ENCODE results near the gene ADGRL3. TPM values are rescaled to one million over a fixed set of nuclear protein-coding genes. Genes with fewer than 3 reads are reported as not detected.

Gene ADGRL3
- total and polyA plus RNA-seq, 4 donors, result 0.07 to 1.7 (median 0.82) TPM

DNA sequence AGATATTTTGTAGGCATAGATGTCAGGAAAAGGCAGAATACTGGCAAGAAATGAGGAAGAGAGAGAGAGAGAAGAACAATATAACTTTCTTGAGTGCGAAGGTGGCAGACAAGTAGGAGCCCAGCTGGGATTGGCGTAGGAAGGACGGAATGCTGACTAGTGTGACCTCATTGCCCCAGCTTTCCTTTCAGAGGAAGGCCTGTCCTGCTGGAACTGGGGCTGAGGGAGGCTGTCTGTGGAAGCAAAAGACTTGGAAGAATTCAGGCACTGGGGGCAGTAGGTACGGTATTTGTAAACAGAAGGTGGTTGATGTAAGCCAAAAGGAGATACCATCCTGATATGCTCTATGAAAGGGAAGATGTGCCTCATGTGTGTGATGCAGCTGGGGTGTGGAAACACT lies 818.4 kb downstream of the ADGRL3 start:
- 70% methylated on average over 4 of the region's 4 CpGs for WGBS
- no peaks in the 10 kb centered on the region for H3K9me3 ChIP-seq (ENCODE audit: control insufficient read depth in 4 of 4, low read length in 3 of 4)
- H3K27me3 ChIP-seq (ENCODE audit: control insufficient read depth in 4 of 4, insufficient read depth in 4 of 4, low read length in 3 of 4), result no peaks in the 10 kb centered on the region
- no peak overlapping the region for H3K27ac ChIP-seq (ENCODE audit: low read depth in 1 of 2, low read length in 2 of 2)
- TF ChIP-seq, protein P1, sequence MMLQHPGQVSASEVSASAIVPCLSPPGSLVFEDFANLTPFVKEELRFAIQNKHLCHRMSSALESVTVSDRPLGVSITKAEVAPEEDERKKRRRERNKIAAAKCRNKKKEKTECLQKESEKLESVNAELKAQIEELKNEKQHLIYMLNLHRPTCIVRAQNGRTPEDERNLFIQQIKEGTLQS (IDR thresholded peaks at IDR 0.05), result no peak
- TF ChIP-seq, protein P2, sequence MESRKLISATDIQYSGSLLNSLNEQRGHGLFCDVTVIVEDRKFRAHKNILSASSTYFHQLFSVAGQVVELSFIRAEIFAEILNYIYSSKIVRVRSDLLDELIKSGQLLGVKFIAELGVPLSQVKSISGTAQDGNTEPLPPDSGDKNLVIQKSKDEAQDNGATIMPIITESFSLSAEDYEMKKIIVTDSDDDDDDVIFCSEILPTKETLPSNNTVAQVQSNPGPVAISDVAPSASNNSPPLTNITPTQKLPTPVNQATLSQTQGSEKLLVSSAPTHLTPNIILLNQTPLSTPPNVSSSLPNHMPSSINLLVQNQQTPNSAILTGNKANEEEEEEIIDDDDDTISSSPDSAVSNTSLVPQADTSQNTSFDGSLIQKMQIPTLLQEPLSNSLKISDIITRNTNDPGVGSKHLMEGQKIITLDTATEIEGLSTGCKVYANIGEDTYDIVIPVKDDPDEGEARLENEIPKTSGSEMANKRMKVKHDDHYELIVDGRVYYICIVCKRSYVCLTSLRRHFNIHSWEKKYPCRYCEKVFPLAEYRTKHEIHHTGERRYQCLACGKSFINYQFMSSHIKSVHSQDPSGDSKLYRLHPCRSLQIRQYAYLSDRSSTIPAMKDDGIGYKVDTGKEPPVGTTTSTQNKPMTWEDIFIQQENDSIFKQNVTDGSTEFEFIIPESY (IDR thresholded peaks at IDR 0.05), result no peak
- TF ChIP-seq HNF4G (IDR thresholded peaks at IDR 0.05), result no peak
- no peak for TF ChIP-seq EGR1 (IDR thresholded peaks at IDR 0.05; ENCODE audit: low read depth in 2 of 2)
- TF ChIP-seq, protein P3, sequence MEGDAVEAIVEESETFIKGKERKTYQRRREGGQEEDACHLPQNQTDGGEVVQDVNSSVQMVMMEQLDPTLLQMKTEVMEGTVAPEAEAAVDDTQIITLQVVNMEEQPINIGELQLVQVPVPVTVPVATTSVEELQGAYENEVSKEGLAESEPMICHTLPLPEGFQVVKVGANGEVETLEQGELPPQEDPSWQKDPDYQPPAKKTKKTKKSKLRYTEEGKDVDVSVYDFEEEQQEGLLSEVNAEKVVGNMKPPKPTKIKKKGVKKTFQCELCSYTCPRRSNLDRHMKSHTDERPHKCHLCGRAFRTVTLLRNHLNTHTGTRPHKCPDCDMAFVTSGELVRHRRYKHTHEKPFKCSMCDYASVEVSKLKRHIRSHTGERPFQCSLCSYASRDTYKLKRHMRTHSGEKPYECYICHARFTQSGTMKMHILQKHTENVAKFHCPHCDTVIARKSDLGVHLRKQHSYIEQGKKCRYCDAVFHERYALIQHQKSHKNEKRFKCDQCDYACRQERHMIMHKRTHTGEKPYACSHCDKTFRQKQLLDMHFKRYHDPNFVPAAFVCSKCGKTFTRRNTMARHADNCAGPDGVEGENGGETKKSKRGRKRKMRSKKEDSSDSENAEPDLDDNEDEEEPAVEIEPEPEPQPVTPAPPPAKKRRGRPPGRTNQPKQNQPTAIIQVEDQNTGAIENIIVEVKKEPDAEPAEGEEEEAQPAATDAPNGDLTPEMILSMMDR (IDR thresholded peaks at IDR 0.05; ENCODE audit: low read depth, low read length, missing input control), result no peak
- no peak for TF ChIP-seq TAF1 (conservative IDR thresholded peaks at IDR 0.05)
- TF ChIP-seq, protein P4, sequence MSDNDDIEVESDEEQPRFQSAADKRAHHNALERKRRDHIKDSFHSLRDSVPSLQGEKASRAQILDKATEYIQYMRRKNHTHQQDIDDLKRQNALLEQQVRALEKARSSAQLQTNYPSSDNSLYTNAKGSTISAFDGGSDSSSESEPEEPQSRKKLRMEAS (IDR thresholded peaks at IDR 0.05), result no peak
- TF ChIP-seq JUND (IDR thresholded peaks at IDR 0.05), result no peak
- TF ChIP-seq, protein P5, sequence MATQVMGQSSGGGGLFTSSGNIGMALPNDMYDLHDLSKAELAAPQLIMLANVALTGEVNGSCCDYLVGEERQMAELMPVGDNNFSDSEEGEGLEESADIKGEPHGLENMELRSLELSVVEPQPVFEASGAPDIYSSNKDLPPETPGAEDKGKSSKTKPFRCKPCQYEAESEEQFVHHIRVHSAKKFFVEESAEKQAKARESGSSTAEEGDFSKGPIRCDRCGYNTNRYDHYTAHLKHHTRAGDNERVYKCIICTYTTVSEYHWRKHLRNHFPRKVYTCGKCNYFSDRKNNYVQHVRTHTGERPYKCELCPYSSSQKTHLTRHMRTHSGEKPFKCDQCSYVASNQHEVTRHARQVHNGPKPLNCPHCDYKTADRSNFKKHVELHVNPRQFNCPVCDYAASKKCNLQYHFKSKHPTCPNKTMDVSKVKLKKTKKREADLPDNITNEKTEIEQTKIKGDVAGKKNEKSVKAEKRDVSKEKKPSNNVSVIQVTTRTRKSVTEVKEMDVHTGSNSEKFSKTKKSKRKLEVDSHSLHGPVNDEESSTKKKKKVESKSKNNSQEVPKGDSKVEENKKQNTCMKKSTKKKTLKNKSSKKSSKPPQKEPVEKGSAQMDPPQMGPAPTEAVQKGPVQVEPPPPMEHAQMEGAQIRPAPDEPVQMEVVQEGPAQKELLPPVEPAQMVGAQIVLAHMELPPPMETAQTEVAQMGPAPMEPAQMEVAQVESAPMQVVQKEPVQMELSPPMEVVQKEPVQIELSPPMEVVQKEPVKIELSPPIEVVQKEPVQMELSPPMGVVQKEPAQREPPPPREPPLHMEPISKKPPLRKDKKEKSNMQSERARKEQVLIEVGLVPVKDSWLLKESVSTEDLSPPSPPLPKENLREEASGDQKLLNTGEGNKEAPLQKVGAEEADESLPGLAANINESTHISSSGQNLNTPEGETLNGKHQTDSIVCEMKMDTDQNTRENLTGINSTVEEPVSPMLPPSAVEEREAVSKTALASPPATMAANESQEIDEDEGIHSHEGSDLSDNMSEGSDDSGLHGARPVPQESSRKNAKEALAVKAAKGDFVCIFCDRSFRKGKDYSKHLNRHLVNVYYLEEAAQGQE (IDR thresholded peaks at IDR 0.05), result no peak
- no peak for TF ChIP-seq RAD21 (IDR thresholded peaks at IDR 0.05)
- no peak for TF ChIP-seq GABPA (IDR thresholded peaks at IDR 0.05 in 1 of 2, conservative IDR thresholded peaks at IDR 0.05 in 1 of 2)
- no peak for TF ChIP-seq NR2F2 (IDR thresholded peaks at IDR 0.05)
- no peak for TF ChIP-seq FOXA2 (IDR thresholded peaks at IDR 0.05)
- no peak for TF ChIP-seq RXRA (IDR thresholded peaks at IDR 0.05)
- TF ChIP-seq FOXA1 (IDR thresholded peaks at IDR 0.05), result no peak
- TF ChIP-seq SP1 (IDR thresholded peaks at IDR 0.05), result no peak
- TF ChIP-seq HNF4A (conservative IDR thresholded peaks at IDR 0.05), result no peak
- no peak for TF ChIP-seq YY1 (IDR thresholded peaks at IDR 0.05)
- DNase-seq (ENCODE audit: low spot score), result no peak
- H3K4me3 ChIP-seq (ENCODE audit: low read depth in 1 of 3, low read length in 3 of 3), result no peak overlapping the region
- H3K9ac ChIP-seq (ENCODE audit: low read depth in 1 of 2, low read length in 2 of 2), result no peak overlapping the region
- no peaks in the 10 kb centered on the region for H3K36me3 ChIP-seq (ENCODE audit: control insufficient read depth in 4 of 4, insufficient read depth in 3 of 4, low read depth in 1 of 4, low read length in 3 of 4)
- no peaks in the 10 kb centered on the region for H3K4me1 ChIP-seq (ENCODE audit: control insufficient read depth in 4 of 4, insufficient read depth in 4 of 4, low read length in 3 of 4)

Measured in liver (tissue), 9 donors.